A549 treated with RU486 at 1 μM for 4 hours (cell line): ENCODE results near the gene LEFTY1. TPM values are rescaled to one million over a fixed set of nuclear protein-coding genes. Genes with fewer than 3 reads are reported as not detected.

Experiments
- total RNA-seq: library from RNA; stranded (reverse); fragments of 200-300 nt; extraction: Qiagen RNA extraction; gene quantifications from 5 replicates; pipeline ENCODE4 v1.2.3, GENCODE V29; 2022; ENCODE audit warnings: low read depth

Gene LEFTY1, protein sequence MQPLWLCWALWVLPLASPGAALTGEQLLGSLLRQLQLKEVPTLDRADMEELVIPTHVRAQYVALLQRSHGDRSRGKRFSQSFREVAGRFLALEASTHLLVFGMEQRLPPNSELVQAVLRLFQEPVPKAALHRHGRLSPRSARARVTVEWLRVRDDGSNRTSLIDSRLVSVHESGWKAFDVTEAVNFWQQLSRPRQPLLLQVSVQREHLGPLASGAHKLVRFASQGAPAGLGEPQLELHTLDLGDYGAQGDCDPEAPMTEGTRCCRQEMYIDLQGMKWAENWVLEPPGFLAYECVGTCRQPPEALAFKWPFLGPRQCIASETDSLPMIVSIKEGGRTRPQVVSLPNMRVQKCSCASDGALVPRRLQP
- total RNA-seq = 0.21 to 0.48 TPM (median 0.37 TPM) in 5 replicates

DNA sequence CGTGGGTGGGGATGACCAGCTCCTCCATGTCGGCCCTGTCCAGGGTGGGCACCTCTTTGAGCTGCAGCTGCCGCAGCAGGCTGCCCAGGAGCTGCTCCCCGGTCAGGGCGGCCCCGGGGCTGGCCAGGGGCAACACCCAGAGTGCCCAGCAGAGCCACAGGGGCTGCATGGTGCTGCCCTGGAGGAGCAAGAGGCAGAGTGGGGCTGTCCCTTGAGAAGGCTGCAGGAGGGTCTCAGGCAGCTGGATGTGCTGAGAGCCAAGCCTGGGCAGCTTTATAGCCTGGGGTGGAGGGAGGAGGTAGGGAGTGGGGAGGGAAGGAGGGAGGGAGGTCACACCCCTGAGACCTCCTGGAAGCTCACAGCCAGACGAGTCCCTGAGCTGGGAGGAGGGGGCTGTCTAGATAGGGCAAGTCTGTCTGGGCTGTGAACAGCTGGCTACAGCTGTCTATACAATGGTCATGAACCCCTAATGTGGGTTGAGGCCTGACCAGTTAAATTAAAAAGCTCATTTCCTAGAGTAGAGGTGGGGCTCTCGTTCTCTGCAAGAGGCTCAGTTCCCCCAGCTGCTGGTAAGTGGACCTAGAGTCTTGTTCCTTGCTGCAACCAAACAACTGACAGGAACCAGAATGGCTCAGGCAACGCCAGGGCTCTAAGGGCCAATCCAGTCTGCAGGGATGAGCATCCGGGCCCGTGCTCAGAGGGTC lies at the start of gene LEFTY1:
Gene LEFTY1 (minus strand): TSS at position 249 of the 704 bp plus-strand sequence. CDS start 80 bp downstream, at position 169.

DNA sequence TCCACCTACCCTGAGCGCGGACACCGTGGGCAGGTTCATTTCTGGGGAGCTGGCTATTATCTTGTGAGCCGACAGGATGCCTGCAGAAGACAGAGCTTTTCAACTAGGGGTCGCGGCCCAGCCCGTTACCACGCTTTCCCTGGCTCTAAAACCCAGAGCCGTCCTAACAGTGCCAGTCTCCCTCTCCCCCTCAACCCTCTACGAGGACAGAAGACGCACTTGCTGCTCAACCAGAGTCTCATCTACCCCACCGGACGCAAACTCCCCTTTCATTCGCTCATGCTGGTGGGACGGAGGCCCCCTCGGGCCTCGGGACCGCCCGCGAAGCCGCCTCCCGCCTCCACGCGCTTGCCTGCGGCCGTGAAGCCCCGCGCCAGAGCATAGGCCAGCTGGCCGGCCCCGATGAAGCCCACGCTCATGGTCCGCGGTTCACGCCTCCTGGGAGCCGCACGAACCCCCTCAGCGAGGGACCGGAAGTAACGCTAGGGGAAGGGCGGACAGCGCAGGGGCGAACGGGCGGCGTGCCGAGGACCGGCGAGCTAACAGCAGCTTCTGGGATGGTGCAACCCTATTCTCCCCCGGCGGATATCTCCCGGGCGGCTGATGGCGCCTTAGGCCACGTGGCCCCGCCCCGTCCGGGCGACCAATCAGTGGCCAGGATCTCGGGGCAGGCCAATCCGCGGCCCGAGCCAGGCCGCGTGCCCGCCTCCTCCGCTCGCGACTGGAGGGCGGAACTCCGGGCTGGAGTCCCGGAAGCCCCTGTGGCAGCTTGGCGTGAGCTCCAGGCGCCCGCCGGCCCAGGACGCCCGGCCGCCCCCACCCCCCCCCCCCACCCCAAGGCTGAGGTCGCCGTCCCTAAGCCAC lies 35.0 kb upstream of the LEFTY1 start, which contains the start of gene PYCR2:
Gene PYCR2 (minus strand): TSS at position 559 of the 864 bp plus-strand sequence. CDS start 140 bp downstream, at position 419.

GRCh38 chr1:225881959-225882693 lies 6.8 kb downstream of the LEFTY1 start, which contains the start of gene TMEM63A:
Gene TMEM63A (minus strand): TSS chr1:225882380. CDS start chr1:225877580, 4,800 bp downstream.

Other genes with a start within 250 kb of the LEFTY1 start
- gene ENAH, start 236.0 kb downstream of the LEFTY1 start, total RNA-seq = 58.2 to 95.8 TPM (median 87.6 TPM) in 5 replicates
- gene SRP9, start 111.3 kb downstream of the LEFTY1 start, total RNA-seq = 234 to 377 TPM (median 258 TPM) in 5 replicates
- gene EPHX1, start 79.0 kb downstream of the LEFTY1 start, total RNA-seq = 217 to 267 TPM (median 236 TPM) in 5 replicates
- 4.7 to 6.8 TPM (median 5.6 TPM) in 5 replicates for gene TMEM63A, start 6.8 kb downstream of the LEFTY1 start, total RNA-seq
- 44.5 to 62.6 TPM (median 59.4 TPM) in 5 replicates for gene PYCR2, start 35.1 kb upstream of the LEFTY1 start, total RNA-seq
- gene LEFTY2, start 52.1 kb upstream of the LEFTY1 start, total RNA-seq = not detected in 5 replicates
- gene SDE2, start 110.2 kb upstream of the LEFTY1 start, total RNA-seq = 5.5 to 10.9 TPM (median 7.8 TPM) in 5 replicates
- gene H3-3A, start 173.6 kb upstream of the LEFTY1 start, total RNA-seq = 388 to 448 TPM (median 426 TPM) in 5 replicates